Liver (tissue), 9 donors: ENCODE results near the gene DNHD1. TPM values are rescaled to one million over a fixed set of nuclear protein-coding genes. Genes with fewer than 3 reads are reported as not detected.

Experiments
- DNase-seq: peaks from one replicate; pipeline ENCODE4 v3.0.0-alpha.2; 2017; ENCODE audit warnings: low spot score
- H3K27ac ChIP-seq, 2 donors: one replicate each; pipeline ENCODE4 v1.7.0; 2013; ENCODE audit warnings: inconsistent platforms in 2 of 2, low read length in 2 of 2, control low read depth in 1 of 2, low read depth in 1 of 2, mild to moderate bottlenecking in 1 of 2
- H3K27me3 ChIP-seq, 4 donors: one replicate each; pipeline versions ENCODE4 v1.6.1 to v1.7.0; 2013; ENCODE audit warnings: low read length in 3 of 4, inconsistent platforms in 1 of 4, mild to moderate bottlenecking in 1 of 4, moderate library complexity in 1 of 4; ENCODE audit not compliant: control insufficient read depth in 4 of 4, insufficient read depth in 4 of 4
- H3K36me3 ChIP-seq, 4 donors: one replicate each; pipeline versions ENCODE4 v1.6.1 to v1.7.0; 2013; ENCODE audit warnings: low read length in 3 of 4, mild to moderate bottlenecking in 3 of 4, low read depth in 1 of 4, moderate library complexity in 1 of 4; ENCODE audit not compliant: control insufficient read depth in 4 of 4, insufficient read depth in 3 of 4
- H3K4me1 ChIP-seq, 4 donors: one replicate each; pipeline versions ENCODE4 v1.6.1 to v1.7.0; 2013; ENCODE audit warnings: low read length in 3 of 4, mild to moderate bottlenecking in 3 of 4, moderate library complexity in 1 of 4; ENCODE audit not compliant: control insufficient read depth in 4 of 4, insufficient read depth in 4 of 4
- H3K4me3 ChIP-seq, 3 donors: one replicate each; pipeline versions ENCODE4 v1.6.1 to v1.7.0; 2013; ENCODE audit warnings: low read length in 3 of 3, control low read depth in 1 of 3, low read depth in 1 of 3, mild to moderate bottlenecking in 1 of 3
- H3K9ac ChIP-seq, 2 donors: one replicate each; pipeline ENCODE4 v1.7.0; 2013; ENCODE audit warnings: low read length in 2 of 2, mild to moderate bottlenecking in 2 of 2, moderate library complexity in 2 of 2, control low read depth in 1 of 2, low read depth in 1 of 2
- H3K9me3 ChIP-seq, 4 donors: one replicate each; pipeline versions ENCODE4 v1.6.1 to v1.7.0; 2013; ENCODE audit warnings: low read length in 3 of 4; ENCODE audit not compliant: control insufficient read depth in 4 of 4
- ATF3 ChIP-seq: IDR thresholded peaks from 2 replicates; pipeline ENCODE4 v1.6.1; 2016; ENCODE audit warnings: antibody characterized with exemption
- EGR1 ChIP-seq, 2 donors: IDR thresholded peaks; 2 replicates each; pipeline ENCODE4 v1.6.1; 2016 to 2018; ENCODE audit warnings: antibody characterized with exemption in 2 of 2, low read depth in 2 of 2
- FOXA2 ChIP-seq: IDR thresholded peaks from 2 replicates; pipeline ENCODE4 v1.6.1; 2016; ENCODE audit warnings: antibody characterized with exemption
- GABPA ChIP-seq, 2 donors: IDR thresholded peaks in 1 of 2; conservative IDR thresholded peaks in 1 of 2; 2 replicates each; pipeline ENCODE4 v1.6.1; 2016; ENCODE audit warnings: antibody characterized with exemption in 2 of 2, mild to moderate bottlenecking in 1 of 2, moderate library complexity in 1 of 2
- HNF4A ChIP-seq, 2 donors: conservative IDR thresholded peaks; 2 replicates each; pipeline ENCODE4 v1.6.1; 2016; ENCODE audit warnings: antibody characterized with exemption in 2 of 2, mild to moderate bottlenecking in 2 of 2
- HNF4G ChIP-seq: IDR thresholded peaks from 2 replicates; pipeline ENCODE4 v1.6.1; 2016; ENCODE audit warnings: antibody characterized with exemption
- JUND ChIP-seq, 2 donors: IDR thresholded peaks; 2 replicates each; pipeline ENCODE4 v1.6.1; 2016; ENCODE audit warnings: antibody characterized with exemption in 2 of 2
- MAX ChIP-seq: IDR thresholded peaks from 2 replicates; pipeline ENCODE4 v1.6.1; 2016; ENCODE audit warnings: antibody characterized with exemption
- RAD21 ChIP-seq, 2 donors: IDR thresholded peaks; 2 replicates each; pipeline ENCODE4 v1.6.1; 2016; ENCODE audit warnings: antibody characterized with exemption in 2 of 2, mild to moderate bottlenecking in 2 of 2
- SP1 ChIP-seq: IDR thresholded peaks from 2 replicates; pipeline ENCODE4 v1.6.1; 2018; ENCODE audit warnings: antibody characterized with exemption, mild to moderate bottlenecking
- TAF1 ChIP-seq: conservative IDR thresholded peaks from 2 replicates; pipeline ENCODE4 v1.6.1; 2016; ENCODE audit warnings: antibody characterized with exemption, mild to moderate bottlenecking
- YY1 ChIP-seq: IDR thresholded peaks from 2 replicates; pipeline ENCODE4 v1.6.1; 2016; ENCODE audit warnings: antibody characterized with exemption, mild to moderate bottlenecking
- WGBS: extraction: QIAGEN DNeasy Blood & Tissue Kit; methylation state at CpG from one replicate; pipeline ENCODE4 v1.1.7; 2013; 5-methylcytosine and 5-hydroxymethylcytosine counted together
- polyA plus RNA-seq, 2 donors: library from polyadenylated mRNA; stranded (reverse) in 1 of 2; unstranded in 1 of 2; fragments of 200-250 nt in 1 of 2; fragments of >200 nt in 1 of 2; fragmentation: Nextera tagmentation in 1 of 2; extraction: Ambion mirVana in 1 of 2; gene quantifications; one replicate each; pipeline versions ENCODE4 v1.2.1 to v1.2.3, GENCODE V29; 2013 to 2015
- total RNA-seq, 2 donors: library from RNA; depleted of rRNA; stranded (reverse); fragments of >200 nt; gene quantifications; one replicate each; pipeline ENCODE4 v1.2.3, GENCODE V29; 2014
- TF ChIP-seq, protein P1 (sequence below): IDR thresholded peaks from 2 replicates; pipeline ENCODE4 v1.6.1; 2016; ENCODE audit warnings: antibody characterized with exemption, mild to moderate bottlenecking
- donor health status: healthy.
- donor health status: healthy.
- donor health status: healthy.
- donor health status: healthy.
- donor health status: healthy.

Gene DNHD1
- total and polyA plus RNA-seq, 4 donors: 2.1 to 23.6 (median 5.0) TPM

- no peak overlapping the region for H3K4me3 ChIP-seq
- H3K9ac ChIP-seq: no peak overlapping the region
- TF ChIP-seq FOXA2 (no peak), ATF3 (no peak), SP1 (no peak), EGR1 (IDR thresholded peaks at IDR 0.05; ENCODE audit: low read depth in 2 of 2) (no peak), RAD21 (IDR thresholded peaks at IDR 0.05) (no peak), MAX (no peak)
- TF ChIP-seq, protein P1, sequence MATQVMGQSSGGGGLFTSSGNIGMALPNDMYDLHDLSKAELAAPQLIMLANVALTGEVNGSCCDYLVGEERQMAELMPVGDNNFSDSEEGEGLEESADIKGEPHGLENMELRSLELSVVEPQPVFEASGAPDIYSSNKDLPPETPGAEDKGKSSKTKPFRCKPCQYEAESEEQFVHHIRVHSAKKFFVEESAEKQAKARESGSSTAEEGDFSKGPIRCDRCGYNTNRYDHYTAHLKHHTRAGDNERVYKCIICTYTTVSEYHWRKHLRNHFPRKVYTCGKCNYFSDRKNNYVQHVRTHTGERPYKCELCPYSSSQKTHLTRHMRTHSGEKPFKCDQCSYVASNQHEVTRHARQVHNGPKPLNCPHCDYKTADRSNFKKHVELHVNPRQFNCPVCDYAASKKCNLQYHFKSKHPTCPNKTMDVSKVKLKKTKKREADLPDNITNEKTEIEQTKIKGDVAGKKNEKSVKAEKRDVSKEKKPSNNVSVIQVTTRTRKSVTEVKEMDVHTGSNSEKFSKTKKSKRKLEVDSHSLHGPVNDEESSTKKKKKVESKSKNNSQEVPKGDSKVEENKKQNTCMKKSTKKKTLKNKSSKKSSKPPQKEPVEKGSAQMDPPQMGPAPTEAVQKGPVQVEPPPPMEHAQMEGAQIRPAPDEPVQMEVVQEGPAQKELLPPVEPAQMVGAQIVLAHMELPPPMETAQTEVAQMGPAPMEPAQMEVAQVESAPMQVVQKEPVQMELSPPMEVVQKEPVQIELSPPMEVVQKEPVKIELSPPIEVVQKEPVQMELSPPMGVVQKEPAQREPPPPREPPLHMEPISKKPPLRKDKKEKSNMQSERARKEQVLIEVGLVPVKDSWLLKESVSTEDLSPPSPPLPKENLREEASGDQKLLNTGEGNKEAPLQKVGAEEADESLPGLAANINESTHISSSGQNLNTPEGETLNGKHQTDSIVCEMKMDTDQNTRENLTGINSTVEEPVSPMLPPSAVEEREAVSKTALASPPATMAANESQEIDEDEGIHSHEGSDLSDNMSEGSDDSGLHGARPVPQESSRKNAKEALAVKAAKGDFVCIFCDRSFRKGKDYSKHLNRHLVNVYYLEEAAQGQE: no peak
- WGBS: 47% methylated on average over 4 of the region's 4 CpGs
- H3K4me1 ChIP-seq: peaks cover 3 to 30% (median 26%) of the 10 kb centered on the region in 4 donors
- DNase-seq: peak; percentile 82
- H3K27me3 ChIP-seq: no peaks in the 10 kb centered on the region
- no peak overlapping the region for H3K27ac ChIP-seq
- no peaks in the 10 kb centered on the region for H3K9me3 ChIP-seq
- H3K36me3 ChIP-seq: peaks cover 0 to 2% (median 0%) of the 10 kb centered on the region in 4 donors
Observed at GRCh38 chr11:6568191-6568918, 71.3 kb downstream of the DNHD1 start.

- Histone ChIP-seq H3K9me3 (no peaks in the 10 kb centered on the region), H3K27ac (no peak overlapping the region), H3K4me1 (peaks cover 3 to 30% (median 26%) of the 10 kb centered on the region in 4 donors), H3K36me3 (peaks cover 0 to 2% (median 0%) of the 10 kb centered on the region in 4 donors), H3K27me3 (no peaks in the 10 kb centered on the region), H3K4me3 (no peak overlapping the region), H3K9ac (no peak overlapping the region)
- no peak for DNase-seq
- 97% methylated on average over 5 of the region's 5 CpGs for WGBS
- TF ChIP-seq SP1 (no peak), FOXA2 (no peak), HNF4G (no peak), EGR1 (IDR thresholded peaks at IDR 0.05; ENCODE audit: low read depth in 2 of 2) (no peak), YY1 (no peak), HNF4A (conservative IDR thresholded peaks at IDR 0.05) (no peak), JUND (IDR thresholded peaks at IDR 0.05) (no peak), MAX (no peak), TAF1 (no peak), GABPA (IDR thresholded peaks at IDR 0.05 in 1 of 2, conservative IDR thresholded peaks at IDR 0.05 in 1 of 2) (no peak)
Observed at GRCh38 chr11:6569706-6570105, 72.6 kb downstream of the DNHD1 start.
